Panc1 (cell line): Measurements from ENCODE around the gene MYL3.

Experiments
- POLR2AphosphoS5 ChIP-seq: IDR thresholded peaks from 2 replicates; pipeline ENCODE4 v1.6.1; 2012; ENCODE audit warnings: mild to moderate bottlenecking, low read depth, low read length, moderate library complexity
- TF ChIP-seq, protein P1 (sequence below): fragments of 450-650 bp; IDR thresholded peaks from 2 replicates; pipeline ENCODE4 v1.5.1; 2017; ENCODE audit warnings: mild to moderate bottlenecking

- TF ChIP-seq POLR2AphosphoS5, result no peak
- TF ChIP-seq, protein P1, sequence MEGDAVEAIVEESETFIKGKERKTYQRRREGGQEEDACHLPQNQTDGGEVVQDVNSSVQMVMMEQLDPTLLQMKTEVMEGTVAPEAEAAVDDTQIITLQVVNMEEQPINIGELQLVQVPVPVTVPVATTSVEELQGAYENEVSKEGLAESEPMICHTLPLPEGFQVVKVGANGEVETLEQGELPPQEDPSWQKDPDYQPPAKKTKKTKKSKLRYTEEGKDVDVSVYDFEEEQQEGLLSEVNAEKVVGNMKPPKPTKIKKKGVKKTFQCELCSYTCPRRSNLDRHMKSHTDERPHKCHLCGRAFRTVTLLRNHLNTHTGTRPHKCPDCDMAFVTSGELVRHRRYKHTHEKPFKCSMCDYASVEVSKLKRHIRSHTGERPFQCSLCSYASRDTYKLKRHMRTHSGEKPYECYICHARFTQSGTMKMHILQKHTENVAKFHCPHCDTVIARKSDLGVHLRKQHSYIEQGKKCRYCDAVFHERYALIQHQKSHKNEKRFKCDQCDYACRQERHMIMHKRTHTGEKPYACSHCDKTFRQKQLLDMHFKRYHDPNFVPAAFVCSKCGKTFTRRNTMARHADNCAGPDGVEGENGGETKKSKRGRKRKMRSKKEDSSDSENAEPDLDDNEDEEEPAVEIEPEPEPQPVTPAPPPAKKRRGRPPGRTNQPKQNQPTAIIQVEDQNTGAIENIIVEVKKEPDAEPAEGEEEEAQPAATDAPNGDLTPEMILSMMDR, result no peak
Measured at GRCh38 chr3:46903341-46904302, 40.4 kb upstream of the MYL3 start.
